ENCODE data around the gene TADA3.
A peak's percentile ranks its signal among the peaks of the same experiment; 100 is the strongest.

GRCh38 chr3:9809615-9810432 lies 17.6 kb upstream of the TADA3 start, which contains the start of gene TTLL3:
- TF ChIP-seq, protein P1, sequence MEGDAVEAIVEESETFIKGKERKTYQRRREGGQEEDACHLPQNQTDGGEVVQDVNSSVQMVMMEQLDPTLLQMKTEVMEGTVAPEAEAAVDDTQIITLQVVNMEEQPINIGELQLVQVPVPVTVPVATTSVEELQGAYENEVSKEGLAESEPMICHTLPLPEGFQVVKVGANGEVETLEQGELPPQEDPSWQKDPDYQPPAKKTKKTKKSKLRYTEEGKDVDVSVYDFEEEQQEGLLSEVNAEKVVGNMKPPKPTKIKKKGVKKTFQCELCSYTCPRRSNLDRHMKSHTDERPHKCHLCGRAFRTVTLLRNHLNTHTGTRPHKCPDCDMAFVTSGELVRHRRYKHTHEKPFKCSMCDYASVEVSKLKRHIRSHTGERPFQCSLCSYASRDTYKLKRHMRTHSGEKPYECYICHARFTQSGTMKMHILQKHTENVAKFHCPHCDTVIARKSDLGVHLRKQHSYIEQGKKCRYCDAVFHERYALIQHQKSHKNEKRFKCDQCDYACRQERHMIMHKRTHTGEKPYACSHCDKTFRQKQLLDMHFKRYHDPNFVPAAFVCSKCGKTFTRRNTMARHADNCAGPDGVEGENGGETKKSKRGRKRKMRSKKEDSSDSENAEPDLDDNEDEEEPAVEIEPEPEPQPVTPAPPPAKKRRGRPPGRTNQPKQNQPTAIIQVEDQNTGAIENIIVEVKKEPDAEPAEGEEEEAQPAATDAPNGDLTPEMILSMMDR (conservative IDR thresholded peaks at IDR 0.05; ENCODE audit: low read depth in 2 of 2) = no peak
- no peak for TF ChIP-seq EZH2 (IDR thresholded peaks at IDR 0.05; ENCODE audit: low read depth, unreplicated experiment)
- TF ChIP-seq POLR2AphosphoS5 (IDR thresholded peaks at IDR 0.05; ENCODE audit: low read depth) = peak; percentile 42; the same call in 1 of the 2 replicates
- no peak for TF ChIP-seq CREB1 (CRISPR knock-in tag; IDR thresholded peaks at IDR 0.05; ENCODE audit: low read depth)
- TF ChIP-seq EZH2phosphoT487 (IDR thresholded peaks at IDR 0.05; ENCODE audit: unreplicated experiment) = no peak
- no peak for TF ChIP-seq NANOG (IDR thresholded peaks at IDR 0.05; ENCODE audit: borderline replicate concordance)
- no peak for TF ChIP-seq ZNF331 (CRISPR knock-in tag; IDR thresholded peaks at IDR 0.05; ENCODE audit: low read depth)
- TF ChIP-seq REST (IDR thresholded peaks at IDR 0.05; ENCODE audit: unreplicated experiment) = no peak
- TF ChIP-seq, protein P2, sequence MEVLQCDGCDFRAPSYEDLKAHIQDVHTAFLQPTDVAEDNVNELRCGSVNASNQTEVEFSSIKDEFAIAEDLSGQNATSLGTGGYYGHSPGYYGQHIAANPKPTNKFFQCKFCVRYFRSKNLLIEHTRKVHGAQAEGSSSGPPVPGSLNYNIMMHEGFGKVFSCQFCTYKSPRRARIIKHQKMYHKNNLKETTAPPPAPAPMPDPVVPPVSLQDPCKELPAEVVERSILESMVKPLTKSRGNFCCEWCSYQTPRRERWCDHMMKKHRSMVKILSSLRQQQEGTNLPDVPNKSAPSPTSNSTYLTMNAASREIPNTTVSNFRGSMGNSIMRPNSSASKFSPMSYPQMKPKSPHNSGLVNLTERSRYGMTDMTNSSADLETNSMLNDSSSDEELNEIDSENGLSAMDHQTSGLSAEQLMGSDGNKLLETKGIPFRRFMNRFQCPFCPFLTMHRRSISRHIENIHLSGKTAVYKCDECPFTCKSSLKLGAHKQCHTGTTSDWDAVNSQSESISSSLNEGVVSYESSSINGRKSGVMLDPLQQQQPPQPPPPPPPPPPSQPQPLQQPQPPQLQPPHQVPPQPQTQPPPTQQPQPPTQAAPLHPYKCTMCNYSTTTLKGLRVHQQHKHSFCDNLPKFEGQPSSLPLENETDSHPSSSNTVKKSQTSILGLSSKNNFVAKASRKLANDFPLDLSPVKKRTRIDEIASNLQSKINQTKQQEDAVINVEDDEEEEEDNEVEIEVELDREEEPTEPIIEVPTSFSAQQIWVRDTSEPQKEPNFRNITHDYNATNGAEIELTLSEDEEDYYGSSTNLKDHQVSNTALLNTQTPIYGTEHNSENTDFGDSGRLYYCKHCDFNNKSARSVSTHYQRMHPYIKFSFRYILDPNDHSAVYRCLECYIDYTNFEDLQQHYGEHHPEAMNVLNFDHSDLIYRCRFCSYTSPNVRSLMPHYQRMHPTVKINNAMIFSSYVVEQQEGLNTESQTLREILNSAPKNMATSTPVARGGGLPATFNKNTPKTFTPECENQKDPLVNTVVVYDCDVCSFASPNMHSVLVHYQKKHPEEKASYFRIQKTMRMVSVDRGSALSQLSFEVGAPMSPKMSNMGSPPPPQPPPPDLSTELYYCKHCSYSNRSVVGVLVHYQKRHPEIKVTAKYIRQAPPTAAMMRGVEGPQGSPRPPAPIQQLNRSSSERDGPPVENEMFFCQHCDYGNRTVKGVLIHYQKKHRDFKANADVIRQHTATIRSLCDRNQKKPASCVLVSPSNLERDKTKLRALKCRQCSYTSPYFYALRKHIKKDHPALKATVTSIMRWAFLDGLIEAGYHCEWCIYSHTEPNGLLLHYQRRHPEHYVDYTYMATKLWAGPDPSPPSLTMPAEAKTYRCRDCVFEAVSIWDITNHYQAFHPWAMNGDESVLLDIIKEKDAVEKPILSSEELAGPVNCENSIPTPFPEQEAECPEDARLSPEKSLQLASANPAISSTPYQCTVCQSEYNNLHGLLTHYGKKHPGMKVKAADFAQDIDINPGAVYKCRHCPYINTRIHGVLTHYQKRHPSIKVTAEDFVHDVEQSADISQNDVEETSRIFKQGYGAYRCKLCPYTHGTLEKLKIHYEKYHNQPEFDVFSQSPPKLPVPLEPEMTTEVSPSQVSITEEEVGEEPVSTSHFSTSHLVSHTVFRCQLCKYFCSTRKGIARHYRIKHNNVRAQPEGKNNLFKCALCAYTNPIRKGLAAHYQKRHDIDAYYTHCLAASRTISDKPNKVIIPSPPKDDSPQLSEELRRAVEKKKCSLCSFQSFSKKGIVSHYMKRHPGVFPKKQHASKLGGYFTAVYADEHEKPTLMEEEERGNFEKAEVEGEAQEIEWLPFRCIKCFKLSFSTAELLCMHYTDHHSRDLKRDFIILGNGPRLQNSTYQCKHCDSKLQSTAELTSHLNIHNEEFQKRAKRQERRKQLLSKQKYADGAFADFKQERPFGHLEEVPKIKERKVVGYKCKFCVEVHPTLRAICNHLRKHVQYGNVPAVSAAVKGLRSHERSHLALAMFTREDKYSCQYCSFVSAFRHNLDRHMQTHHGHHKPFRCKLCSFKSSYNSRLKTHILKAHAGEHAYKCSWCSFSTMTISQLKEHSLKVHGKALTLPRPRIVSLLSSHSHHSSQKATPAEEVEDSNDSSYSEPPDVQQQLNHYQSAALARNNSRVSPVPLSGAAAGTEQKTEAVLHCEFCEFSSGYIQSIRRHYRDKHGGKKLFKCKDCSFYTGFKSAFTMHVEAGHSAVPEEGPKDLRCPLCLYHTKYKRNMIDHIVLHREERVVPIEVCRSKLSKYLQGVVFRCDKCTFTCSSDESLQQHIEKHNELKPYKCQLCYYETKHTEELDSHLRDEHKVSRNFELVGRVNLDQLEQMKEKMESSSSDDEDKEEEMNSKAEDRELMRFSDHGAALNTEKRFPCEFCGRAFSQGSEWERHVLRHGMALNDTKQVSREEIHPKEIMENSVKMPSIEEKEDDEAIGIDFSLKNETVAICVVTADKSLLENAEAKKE (CRISPR knock-in tag; IDR thresholded peaks at IDR 0.05) = no peak
- no peak for TF ChIP-seq ETS1 (IDR thresholded peaks at IDR 0.05)
- no peak for TF ChIP-seq STAT1 (IDR thresholded peaks at IDR 0.05; ENCODE audit: unreplicated experiment)
- TF ChIP-seq JUNB (IDR thresholded peaks at IDR 0.05; ENCODE audit: unreplicated experiment) = no peak
- TF ChIP-seq ZNF114 (CRISPR knock-in tag; IDR thresholded peaks at IDR 0.05) = no peak

All from GM23338 (cell line).